ENCODE results near the gene LCT.

DNA sequence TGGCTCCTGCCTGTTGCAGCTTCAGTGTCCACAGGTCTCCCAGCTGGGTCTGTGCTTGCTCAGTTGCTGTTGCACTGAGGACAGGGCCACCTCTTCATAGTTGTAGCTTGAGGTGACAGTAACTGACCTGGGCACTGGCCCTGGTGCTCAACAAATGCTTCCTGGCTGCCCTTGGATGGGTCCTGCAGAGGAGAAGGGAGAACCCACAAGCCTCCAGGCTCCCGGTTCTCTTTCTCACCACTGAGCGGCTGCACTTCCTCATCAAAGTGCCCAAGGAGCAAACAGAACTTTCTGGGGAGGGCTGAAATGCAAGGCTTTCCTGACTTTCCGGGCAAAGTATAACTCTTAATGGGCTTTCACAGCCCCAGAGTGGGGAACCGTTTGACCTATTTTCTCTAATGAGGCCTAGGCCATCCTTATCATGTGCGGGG lies 38.7 kb downstream of the LCT start:
- TF ChIP-seq, protein P1, sequence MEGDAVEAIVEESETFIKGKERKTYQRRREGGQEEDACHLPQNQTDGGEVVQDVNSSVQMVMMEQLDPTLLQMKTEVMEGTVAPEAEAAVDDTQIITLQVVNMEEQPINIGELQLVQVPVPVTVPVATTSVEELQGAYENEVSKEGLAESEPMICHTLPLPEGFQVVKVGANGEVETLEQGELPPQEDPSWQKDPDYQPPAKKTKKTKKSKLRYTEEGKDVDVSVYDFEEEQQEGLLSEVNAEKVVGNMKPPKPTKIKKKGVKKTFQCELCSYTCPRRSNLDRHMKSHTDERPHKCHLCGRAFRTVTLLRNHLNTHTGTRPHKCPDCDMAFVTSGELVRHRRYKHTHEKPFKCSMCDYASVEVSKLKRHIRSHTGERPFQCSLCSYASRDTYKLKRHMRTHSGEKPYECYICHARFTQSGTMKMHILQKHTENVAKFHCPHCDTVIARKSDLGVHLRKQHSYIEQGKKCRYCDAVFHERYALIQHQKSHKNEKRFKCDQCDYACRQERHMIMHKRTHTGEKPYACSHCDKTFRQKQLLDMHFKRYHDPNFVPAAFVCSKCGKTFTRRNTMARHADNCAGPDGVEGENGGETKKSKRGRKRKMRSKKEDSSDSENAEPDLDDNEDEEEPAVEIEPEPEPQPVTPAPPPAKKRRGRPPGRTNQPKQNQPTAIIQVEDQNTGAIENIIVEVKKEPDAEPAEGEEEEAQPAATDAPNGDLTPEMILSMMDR (conservative IDR thresholded peaks at IDR 0.05; ENCODE audit: low read depth, low read length): no peak
- no peak for TF ChIP-seq EZH2 (IDR thresholded peaks at IDR 0.05; ENCODE audit: low read length, unreplicated experiment)
